Calu3 (cell line): ENCODE data around the gene PITX1. TPM values are rescaled to one million over a fixed set of nuclear protein-coding genes. Genes with fewer than 3 reads are reported as not detected.

Source experiments
- BruUV-seq: library from RNA; stranded (reverse); fragments of 400-500 nt; replicated peaks from 2 replicates; lab custom pipeline; 2021; lab: Mats Ljungman, UMichigan
- CTCF ChIA-PET: fragments of 300-600 bp; sonication (Branson Sonifier 250); formaldehyde crosslinking; loops from one replicate; lab custom pipeline; 2022; ENCODE audit warnings: antibody characterized with exemption; lab: Charles Lee
- DNase-seq: peaks from one replicate; pipeline ENCODE4 v3.0.0; 2022
- H3K27ac Mint-ChIP-seq: one replicate; pipeline ENCODE4 v1.8.0; 2022; ENCODE audit warnings: mixed read lengths; ENCODE audit not compliant: unreplicated experiment
- H3K27me3 Mint-ChIP-seq: one replicate; pipeline ENCODE4 v1.8.0; 2022; ENCODE audit warnings: mixed read lengths; ENCODE audit not compliant: unreplicated experiment
- H3K36me3 Mint-ChIP-seq: one replicate; pipeline ENCODE4 v1.8.0; 2022; ENCODE audit warnings: mild to moderate bottlenecking, moderate library complexity, mixed read lengths; ENCODE audit not compliant: insufficient read depth, unreplicated experiment
- H3K4me1 Mint-ChIP-seq: one replicate; pipeline ENCODE4 v1.8.0; 2022; ENCODE audit warnings: mild to moderate bottlenecking, low read depth, mixed read lengths; ENCODE audit not compliant: unreplicated experiment
- H3K4me3 Mint-ChIP-seq: one replicate; pipeline ENCODE4 v1.8.0; 2022; ENCODE audit warnings: mild to moderate bottlenecking, low read depth, moderate library complexity, mixed read lengths; ENCODE audit not compliant: unreplicated experiment
- H3K9me3 Mint-ChIP-seq: one replicate; pipeline ENCODE4 v1.8.0; 2022; ENCODE audit warnings: low read depth, mixed read lengths; ENCODE audit not compliant: unreplicated experiment
- intact Hi-C: fragments of 100-400 bp; cut with micrococcal nuclease; formaldehyde crosslinking; loops from one replicate; pipeline ENCODE4 v1.10.0; 2022; ENCODE audit not compliant: unreplicated experiment
- total RNA-seq: library from RNA; stranded (reverse); gene quantifications from 2 replicates; pipeline ENCODE4 v1.2.3, GENCODE V29; 2022
- TF ChIP-seq, protein P1 (sequence below): fragments of 200-600 bp; IDR thresholded peaks from one replicate; pipeline ENCODE4 v1.8.0; 2022; ENCODE audit warnings: antibody characterized with exemption; ENCODE audit not compliant: unreplicated experiment

The PITX1 gene
- total RNA-seq, 1 experiment from 2014 or later: 12.1 TPM

DNA sequence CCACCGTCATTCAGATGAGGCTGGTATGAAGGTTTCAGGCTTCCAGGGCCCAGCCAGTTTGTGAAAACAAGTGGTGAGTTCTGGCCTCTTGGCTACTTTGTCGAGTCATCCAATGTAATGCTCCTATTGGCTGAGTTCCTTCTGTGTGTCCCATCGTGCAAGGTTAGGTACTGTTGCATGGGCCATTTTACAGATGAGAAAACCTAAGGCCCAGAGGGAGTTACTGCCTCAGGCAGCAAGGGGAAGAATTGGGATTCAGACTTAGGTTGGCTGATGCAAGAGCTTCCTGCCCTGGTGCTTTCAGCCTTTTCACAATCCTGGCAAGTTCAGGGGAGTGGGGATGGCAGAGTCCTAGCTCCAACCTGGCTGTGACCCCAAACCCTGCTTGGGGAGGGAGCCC lies 17.4 kb upstream of the PITX1 start:
- Mint-ChIP-seq H3K27me3 (peaks cover 61% of the 10 kb centered on the region), H3K4me3 (no peak overlapping the region), H3K36me3 (no peaks in the 10 kb centered on the region), H3K4me1 (no peaks in the 10 kb centered on the region), H3K9me3 (no peaks in the 10 kb centered on the region), H3K27ac (no peak overlapping the region)
- DNase-seq: no peak
- intact Hi-C loops: no loop called here
- TF ChIP-seq, protein P1, sequence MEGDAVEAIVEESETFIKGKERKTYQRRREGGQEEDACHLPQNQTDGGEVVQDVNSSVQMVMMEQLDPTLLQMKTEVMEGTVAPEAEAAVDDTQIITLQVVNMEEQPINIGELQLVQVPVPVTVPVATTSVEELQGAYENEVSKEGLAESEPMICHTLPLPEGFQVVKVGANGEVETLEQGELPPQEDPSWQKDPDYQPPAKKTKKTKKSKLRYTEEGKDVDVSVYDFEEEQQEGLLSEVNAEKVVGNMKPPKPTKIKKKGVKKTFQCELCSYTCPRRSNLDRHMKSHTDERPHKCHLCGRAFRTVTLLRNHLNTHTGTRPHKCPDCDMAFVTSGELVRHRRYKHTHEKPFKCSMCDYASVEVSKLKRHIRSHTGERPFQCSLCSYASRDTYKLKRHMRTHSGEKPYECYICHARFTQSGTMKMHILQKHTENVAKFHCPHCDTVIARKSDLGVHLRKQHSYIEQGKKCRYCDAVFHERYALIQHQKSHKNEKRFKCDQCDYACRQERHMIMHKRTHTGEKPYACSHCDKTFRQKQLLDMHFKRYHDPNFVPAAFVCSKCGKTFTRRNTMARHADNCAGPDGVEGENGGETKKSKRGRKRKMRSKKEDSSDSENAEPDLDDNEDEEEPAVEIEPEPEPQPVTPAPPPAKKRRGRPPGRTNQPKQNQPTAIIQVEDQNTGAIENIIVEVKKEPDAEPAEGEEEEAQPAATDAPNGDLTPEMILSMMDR: no peak
- BruUV-seq: no TSS peak
- CTCF ChIA-PET: no interaction called here

DNA sequence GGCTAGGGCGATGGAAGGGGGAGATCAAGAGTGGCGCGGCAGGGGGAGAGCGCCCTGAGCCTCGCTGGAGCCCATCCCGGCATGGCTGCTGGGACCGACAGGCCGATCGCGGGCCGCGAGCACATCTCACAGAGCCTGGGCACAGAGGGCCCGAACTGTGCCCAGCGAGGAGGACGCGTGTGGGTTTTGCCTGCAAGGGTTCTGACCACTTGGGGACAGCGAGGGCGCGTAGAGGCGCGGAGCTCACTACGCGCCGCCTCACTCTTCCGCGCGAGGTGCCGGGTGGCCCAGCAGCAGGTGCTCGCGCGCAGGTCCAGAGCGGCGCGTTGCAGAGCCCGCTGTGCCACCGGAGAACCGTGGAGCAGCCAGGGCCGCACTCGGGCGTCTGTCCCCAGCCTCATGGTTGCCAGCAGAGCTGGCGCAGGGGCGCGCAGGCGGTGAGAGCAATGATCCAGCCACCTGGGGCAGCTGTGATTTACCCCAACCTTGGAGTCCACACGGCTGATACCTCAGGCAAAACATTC lies 16.3 kb upstream of the PITX1 start:
- Mint-ChIP-seq H3K4me3 (no peak overlapping the region), H3K27me3 (peaks cover 50% of the 10 kb centered on the region)
- DNase-seq: no peak

GRCh38 chr5:135048930-135049329 lies 14.9 kb upstream of the PITX1 start:
- Mint-ChIP-seq H3K27me3 (peaks cover 41% of the 10 kb centered on the region), H3K4me3 (no peak overlapping the region)
- CTCF ChIA-PET: no interaction called here

More for the DNA sequence above, 16.3 kb upstream of the PITX1 start:
- intact Hi-C loops: no loop called here
- TF ChIP-seq, protein P1: no peak
- BruUV-seq: no TSS peak
- no peaks in the 10 kb centered on the region for H3K9me3 Mint-ChIP-seq
- no peaks in the 10 kb centered on the region for H3K4me1 Mint-ChIP-seq
- CTCF ChIA-PET: no interaction called here
- no peaks in the 10 kb centered on the region for H3K36me3 Mint-ChIP-seq
- no peak overlapping the region for H3K27ac Mint-ChIP-seq

DNA sequence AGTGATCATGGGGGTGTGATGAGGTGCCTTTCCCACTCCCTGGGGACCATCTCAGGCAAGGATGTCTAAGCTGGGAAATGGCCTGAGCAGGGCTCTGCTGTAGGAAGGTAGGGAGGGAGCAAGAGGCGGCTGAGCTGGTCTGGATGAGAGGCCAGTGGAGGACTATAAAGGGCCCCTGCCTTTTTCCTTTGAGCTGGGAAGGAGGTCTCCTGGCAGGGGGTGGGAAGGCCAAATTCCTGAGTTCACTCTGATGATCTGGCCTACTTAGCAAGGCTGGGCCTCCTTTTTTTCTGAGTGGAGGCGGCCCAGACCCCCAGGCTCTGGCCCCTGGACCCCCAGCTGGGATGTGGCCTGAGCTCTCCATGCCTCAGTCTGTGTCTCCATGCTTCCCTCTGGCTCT lies 14.3 kb upstream of the PITX1 start:
- Mint-ChIP-seq H3K27me3 (peaks cover 41% of the 10 kb centered on the region), H3K4me3 (no peak overlapping the region), H3K9me3 (no peaks in the 10 kb centered on the region), H3K36me3 (no peaks in the 10 kb centered on the region), H3K27ac (no peak overlapping the region), H3K4me1 (no peaks in the 10 kb centered on the region)
- TF ChIP-seq, protein P1: no peak
- DNase-seq: no peak
- CTCF ChIA-PET: no interaction called here
- BruUV-seq: no TSS peak
- intact Hi-C loops: no loop called here

More at GRCh38 chr5:135048930-135049329, 14.9 kb upstream of the PITX1 start:
- H3K9me3 Mint-ChIP-seq: no peaks in the 10 kb centered on the region
- intact Hi-C loops: no loop called here
- no peaks in the 10 kb centered on the region for H3K4me1 Mint-ChIP-seq
- TF ChIP-seq, protein P1: no peak
- DNase-seq: no peak
- H3K27ac Mint-ChIP-seq: no peak overlapping the region
- no peaks in the 10 kb centered on the region for H3K36me3 Mint-ChIP-seq
- BruUV-seq: no TSS peak
